Neural crest cell (in vitro differentiated cells): ENCODE data around the gene PLXDC2. TPM values are rescaled to one million over a fixed set of nuclear protein-coding genes. Genes with fewer than 3 reads are reported as not detected.
"Not testable (repeated sequence)": the region's sequence is repeated elsewhere in the genome, so short reads cannot be mapped to it uniquely, and the experiment has no call there.

Experiments
- DNase-seq: peaks from one replicate; pipeline ENCODE4 v3.0.0; 2021; ENCODE audit warnings: low read depth, mixed read lengths, low spot score
- H3K27ac Mint-ChIP-seq: one replicate; pipeline ENCODE4 v1.8.0; 2021; ENCODE audit warnings: mild to moderate bottlenecking, mixed read lengths; ENCODE audit not compliant: unreplicated experiment
- H3K27me3 Mint-ChIP-seq: 2 replicates; pipeline ENCODE4 v1.8.0; 2021; ENCODE audit warnings: low read depth, mild to moderate bottlenecking, mixed read lengths
- H3K36me3 Mint-ChIP-seq: 2 replicates; pipeline ENCODE4 v1.8.0; 2021; ENCODE audit warnings: low read depth, mild to moderate bottlenecking, mixed read lengths
- H3K4me1 Mint-ChIP-seq: 2 replicates; pipeline ENCODE4 v1.8.0; 2021; ENCODE audit warnings: mixed read lengths
- H3K4me3 Mint-ChIP-seq: one replicate; pipeline ENCODE4 v1.8.0; 2021; ENCODE audit warnings: mild to moderate bottlenecking, mixed read lengths
- H3K9me3 Mint-ChIP-seq: 2 replicates; pipeline ENCODE4 v1.8.0; 2021; ENCODE audit warnings: mixed read lengths
- CTCF ChIP-seq: fragments of 200-600 bp; sonication (generic); conservative IDR thresholded peaks from 2 replicates; pipeline ENCODE4 v1.5.0; 2021; ENCODE audit warnings: antibody characterized with exemption, mild to moderate bottlenecking
- total RNA-seq: library from RNA; stranded (reverse); gene quantifications from 2 replicates; pipeline ENCODE4 v1.2.1, GENCODE V29; 2021

Gene PLXDC2
- total RNA-seq, 1 donor from 2014 or later, result 4.0 TPM

DNA sequence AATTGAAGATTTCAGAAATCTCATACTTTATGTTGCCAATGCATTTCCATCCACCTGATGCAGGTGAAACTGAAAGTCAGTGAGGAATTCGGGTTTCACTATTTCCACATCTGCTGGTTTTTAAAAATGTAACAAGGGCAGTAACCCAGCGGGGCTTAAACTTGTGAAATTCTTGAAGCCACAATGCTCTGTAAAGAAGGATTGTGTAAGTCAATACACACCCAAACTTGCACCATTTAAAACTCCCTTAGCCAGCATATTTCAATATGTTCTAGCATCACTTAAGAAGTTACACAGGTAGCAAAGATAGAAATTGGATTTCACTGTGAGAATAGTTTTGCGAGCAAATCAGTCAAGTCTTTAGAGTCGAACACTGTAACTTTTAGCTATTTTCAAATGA is 386.1 kb downstream of the PLXDC2 start:
- DNase-seq, result no peak
- Mint-ChIP-seq H3K27me3 (no peaks in the 10 kb centered on the region), H3K9me3 (no peaks in the 10 kb centered on the region), H3K4me3 (no peak overlapping the region), H3K27ac (no peak overlapping the region), H3K36me3 (no peaks in the 10 kb centered on the region), H3K4me1 (no peaks in the 10 kb centered on the region)
- no peak for TF ChIP-seq CTCF

GRCh38 chr10:20207653-20208052 is 391.4 kb downstream of the PLXDC2 start:
- Mint-ChIP-seq H3K4me3 (no peak overlapping the region), H3K36me3 (no peaks in the 10 kb centered on the region), H3K27ac (no peak overlapping the region), H3K9me3 (peaks cover 6% of the 10 kb centered on the region), H3K27me3 (no peaks in the 10 kb centered on the region), H3K4me1 (no peaks in the 10 kb centered on the region)
- no peak for TF ChIP-seq CTCF
- no peak for DNase-seq

GRCh38 chr10:20209098-20209497 is 392.9 kb downstream of the PLXDC2 start:
- H3K4me1 Mint-ChIP-seq, H3K4me3 Mint-ChIP-seq, DNase-seq, H3K9me3 Mint-ChIP-seq, H3K27ac Mint-ChIP-seq, H3K27me3 Mint-ChIP-seq, H3K36me3 Mint-ChIP-seq: not testable (repeated sequence)

DNA sequence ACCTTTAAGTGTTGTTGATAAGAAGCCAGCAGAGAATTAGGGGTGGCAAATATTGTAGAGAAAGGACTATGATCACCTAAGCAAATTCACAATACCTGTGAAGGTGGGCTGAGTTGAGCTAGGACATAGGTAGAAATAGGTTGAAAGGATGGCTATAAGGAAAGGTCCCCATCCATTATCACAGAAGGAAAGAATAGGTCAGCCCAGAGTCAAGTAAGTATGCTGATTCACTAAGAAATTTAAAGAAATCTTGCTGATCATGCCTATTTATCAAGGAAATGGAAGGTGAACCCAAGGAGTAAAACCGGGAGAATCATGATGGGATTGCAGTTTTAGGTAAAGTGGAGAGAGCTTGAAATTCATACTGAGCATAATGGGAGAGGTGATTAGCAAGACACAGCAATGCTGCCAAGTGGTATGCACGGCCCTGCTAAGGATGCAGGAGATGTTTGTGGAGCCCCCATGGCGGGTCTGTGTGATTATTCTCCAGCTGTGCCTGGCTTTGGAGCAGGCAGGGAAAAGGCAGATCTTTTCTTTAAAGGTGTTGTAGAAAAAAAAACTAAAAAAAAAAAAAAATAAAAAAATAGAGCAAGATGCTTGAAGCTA is 399.4 kb downstream of the PLXDC2 start:
- H3K36me3 Mint-ChIP-seq, result no peaks in the 10 kb centered on the region
- no peaks in the 10 kb centered on the region for H3K27me3 Mint-ChIP-seq
- TF ChIP-seq CTCF, result no peak
- H3K4me1 Mint-ChIP-seq, result no peaks in the 10 kb centered on the region
- H3K27ac Mint-ChIP-seq, result no peak overlapping the region
- no peak overlapping the region for H3K4me3 Mint-ChIP-seq
- H3K9me3 Mint-ChIP-seq, result no peaks in the 10 kb centered on the region
- DNase-seq, result no peak

GRCh38 chr10:20221356-20221755 is 405.1 kb downstream of the PLXDC2 start:
- TF ChIP-seq CTCF, result no peak
- Mint-ChIP-seq H3K27ac (no peak overlapping the region), H3K9me3 (no peaks in the 10 kb centered on the region), H3K27me3 (no peaks in the 10 kb centered on the region), H3K4me3 (no peak overlapping the region), H3K36me3 (peaks cover 2% of the 10 kb centered on the region), H3K4me1 (no peaks in the 10 kb centered on the region)
- no peak for DNase-seq

- no peak overlapping the region for H3K4me3 Mint-ChIP-seq
- DNase-seq, result no peak
- H3K27ac Mint-ChIP-seq, result no peak overlapping the region
- H3K36me3 Mint-ChIP-seq, result peaks cover 7% of the 10 kb centered on the region
- no peak for TF ChIP-seq CTCF
- H3K4me1 Mint-ChIP-seq, result peaks cover 4% of the 10 kb centered on the region
- no peaks in the 10 kb centered on the region for H3K27me3 Mint-ChIP-seq
- peaks cover 6% of the 10 kb centered on the region for H3K9me3 Mint-ChIP-seq
Measured at GRCh38 chr10:20228729-20229128, 412.5 kb downstream of the PLXDC2 start.
